Tibial nerve (tissue), 4 donors: ENCODE data around the gene ZNF26. TPM values are rescaled to one million over a fixed set of nuclear protein-coding genes. Genes with fewer than 3 reads are reported as not detected.

Experiments used
- DNase-seq, 2 donors: peaks; one replicate each; pipeline ENCODE4 v3.0.0-alpha.2; 2019; ENCODE audit warnings: low spot score in 2 of 2
- H3K27ac ChIP-seq, 4 donors: fragments of 200-600 bp; sonication (generic) in 3 of 4; one replicate each; pipeline ENCODE4 v1.5.1; 2017 to 2019; ENCODE audit warnings: mild to moderate bottlenecking in 1 of 4
- H3K27me3 ChIP-seq, 2 donors: fragments of 200-600 bp; sonication (generic) in 1 of 2; one replicate each; pipeline versions ENCODE4 v1.5.1 to v1.6.0; 2017 to 2019
- H3K36me3 ChIP-seq, 3 donors: fragments of 200-600 bp; sonication (generic); one replicate each; pipeline ENCODE4 v1.5.1; 2018 to 2019
- H3K4me1 ChIP-seq, 4 donors: fragments of 200-600 bp; sonication (generic) in 3 of 4; one replicate each; pipeline ENCODE4 v1.5.1; 2017 to 2019
- H3K4me3 ChIP-seq, 4 donors: fragments of 200-600 bp; sonication (generic) in 3 of 4; one replicate each; pipeline ENCODE4 v1.5.1; 2017 to 2019; ENCODE audit warnings: mild to moderate bottlenecking in 1 of 4, moderate library complexity in 1 of 4
- H3K9me3 ChIP-seq, 4 donors: fragments of 200-600 bp; sonication (generic) in 3 of 4; one replicate each; pipeline ENCODE4 v1.5.1; 2017 to 2019
- CTCF ChIP-seq, 5 experiments: fragments of 200-600 bp in 3 of 5; fragments of 450-650 bp in 2 of 5; sonication (generic) in 3 of 5; IDR thresholded peaks; one replicate each; pipeline ENCODE4 v1.5.1; 2016 to 2019; ENCODE audit warnings: antibody characterized with exemption in 5 of 5, mild to moderate bottlenecking in 3 of 5, moderate library complexity in 2 of 5
- EP300 ChIP-seq, 2 donors: sonication (generic); formaldehyde crosslinking; IDR thresholded peaks; one replicate each; pipeline ENCODE4 v1.6.1; 2017; ENCODE audit warnings: antibody characterized with exemption in 2 of 2, mild to moderate bottlenecking in 1 of 2
- POLR2A ChIP-seq, 2 donors: fragments of 450-650 bp; IDR thresholded peaks; one replicate each; pipeline ENCODE4 v1.6.1; 2017; ENCODE audit warnings: antibody characterized with exemption in 2 of 2, mild to moderate bottlenecking in 2 of 2, moderate library complexity in 2 of 2
- WGBS, 2 donors: methylation state at CpG; one replicate each; pipeline ENCODE4 v1.1.5; 2018; 5-methylcytosine and 5-hydroxymethylcytosine counted together
- total RNA-seq, 4 donors: library from RNA; depleted of rRNA; stranded (reverse); fragments of >200 nt; gene quantifications; one replicate each; pipeline ENCODE4 v1.1.0, GENCODE V29; 2016

Gene ZNF26
- total RNA-seq, 4 donors from 2014 or later: 15.5 to 30.8 (median 21.2) TPM

GRCh38 chr12:133038118-133038709 is 52.0 kb downstream of the ZNF26 start:
- DNase-seq: no peak
- H3K36me3 ChIP-seq: peaks cover 0 to 44% (median 19%) of the 10 kb centered on the region in 3 donors

GRCh38 chr12:133046698-133047097 is 60.5 kb downstream of the ZNF26 start:
- H3K27ac ChIP-seq: no peak overlapping the region
- H3K4me3 ChIP-seq: no peak overlapping the region
- no peaks in the 10 kb centered on the region for H3K27me3 ChIP-seq
- no peak for DNase-seq
- H3K9me3 ChIP-seq: peaks cover 11 to 100% (median 84%) of the 10 kb centered on the region in 4 donors
- TF ChIP-seq EP300 (IDR thresholded peaks at IDR 0.05): no peak
- TF ChIP-seq POLR2A (IDR thresholded peaks at IDR 0.05): no peak
- no peak for TF ChIP-seq CTCF (IDR thresholded peaks at IDR 0.05)
- H3K4me1 ChIP-seq: no peaks in the 10 kb centered on the region
- WGBS, 2 donors: 97% methylated on average over 3 of the region's 3 CpGs
- H3K36me3 ChIP-seq: peaks cover 22 to 99% (median 80%) of the 10 kb centered on the region in 3 donors

More at GRCh38 chr12:133038118-133038709, 52.0 kb downstream of the ZNF26 start:
- Histone ChIP-seq H3K4me1 (peaks cover 0 to 10% (median 3%) of the 10 kb centered on the region in 4 donors), H3K27me3 (no peaks in the 10 kb centered on the region), H3K4me3 (peak overlapping the region; percentile 68 to 95 (median 76)), H3K27ac (peak overlapping the region in 3 of 4 donors; percentile 93 to 99 (median 94)), H3K9me3 (peaks cover 7 to 79% (median 30%) of the 10 kb centered on the region in 4 donors)
- 54 to 55% methylated on average over 4 of the region's 4 CpGs for WGBS, 2 donors
- TF ChIP-seq POLR2A (IDR thresholded peaks at IDR 0.05) (no peak), CTCF (IDR thresholded peaks at IDR 0.05) (no peak), EP300 (IDR thresholded peaks at IDR 0.05) (no peak)

GRCh38 chr12:133057446-133057845 is 71.3 kb downstream of the ZNF26 start:
- H3K9me3 ChIP-seq: peaks cover 31 to 100% (median 73%) of the 10 kb centered on the region in 4 donors
- H3K4me3 ChIP-seq: no peak overlapping the region
- TF ChIP-seq POLR2A (IDR thresholded peaks at IDR 0.05) (no peak), CTCF (IDR thresholded peaks at IDR 0.05) (no peak), EP300 (IDR thresholded peaks at IDR 0.05) (no peak)
- H3K4me1 ChIP-seq: no peaks in the 10 kb centered on the region
- peaks cover 0 to 98% (median 22%) of the 10 kb centered on the region in 3 donors for H3K36me3 ChIP-seq
- no peak overlapping the region for H3K27ac ChIP-seq
- H3K27me3 ChIP-seq: no peaks in the 10 kb centered on the region
- no peak for DNase-seq
- WGBS, 2 donors: 95 to 99% methylated on average over 5 of the region's 5 CpGs

GRCh38 chr12:133058203-133059113 is 72.3 kb downstream of the ZNF26 start:
- no peak overlapping the region for H3K27ac ChIP-seq
- no peaks in the 10 kb centered on the region for H3K4me1 ChIP-seq
- 94 to 95% methylated on average over 8 of the region's 8 CpGs for WGBS, 2 donors
- H3K36me3 ChIP-seq: peaks cover 0 to 98% (median 12%) of the 10 kb centered on the region in 3 donors
- no peaks in the 10 kb centered on the region for H3K27me3 ChIP-seq
- DNase-seq: no peak
- no peak overlapping the region for H3K4me3 ChIP-seq
- peaks cover 30 to 100% (median 74%) of the 10 kb centered on the region in 4 donors for H3K9me3 ChIP-seq
- TF ChIP-seq CTCF (IDR thresholded peaks at IDR 0.05) (no peak), POLR2A (IDR thresholded peaks at IDR 0.05) (no peak), EP300 (IDR thresholded peaks at IDR 0.05) (no peak)

GRCh38 chr12:133061954-133062353 is 75.8 kb downstream of the ZNF26 start:
- H3K27me3 ChIP-seq: no peaks in the 10 kb centered on the region
- H3K4me1 ChIP-seq: no peaks in the 10 kb centered on the region
- TF ChIP-seq EP300 (IDR thresholded peaks at IDR 0.05) (no peak), CTCF (IDR thresholded peaks at IDR 0.05) (no peak), POLR2A (IDR thresholded peaks at IDR 0.05) (no peak)
- H3K27ac ChIP-seq: no peak overlapping the region
- peaks cover 30 to 100% (median 80%) of the 10 kb centered on the region in 4 donors for H3K9me3 ChIP-seq
- H3K36me3 ChIP-seq: peaks cover 0 to 72% (median 0%) of the 10 kb centered on the region in 3 donors
- DNase-seq: no peak
- 100% methylated on average over 1 of the region's 1 CpG for WGBS, 2 donors
- no peak overlapping the region for H3K4me3 ChIP-seq
